K562 (cell line): ENCODE measurements around the gene CNPY4. TPM values are rescaled to one million over a fixed set of nuclear protein-coding genes. Genes with fewer than 3 reads are reported as not detected.

Experiments
- CHD1 ChIP-seq: fragments of 200-600 bp; sonication (generic); IDR thresholded peaks from one replicate; pipeline ENCODE4 v1.6.1; 2012; ENCODE audit warnings: mild to moderate bottlenecking, moderate library complexity, low read length, inconsistent platforms
- GABPB1 ChIP-seq: sonication (generic); formaldehyde crosslinking; IDR thresholded peaks from 2 replicates; pipeline ENCODE4 v1.8.0; 2022; ENCODE audit warnings: mild to moderate bottlenecking, missing genetic modification reagents
- KLF16 ChIP-seq: IDR thresholded peaks from 2 replicates; pipeline ENCODE4 v1.6.1; 2016; ENCODE audit warnings: antibody characterized with exemption
- MAFK ChIP-seq: IDR thresholded peaks from 2 replicates; pipeline ENCODE4 v1.6.1; 2011; ENCODE audit warnings: low read length, improper control_type of control experiment
- MCM5 ChIP-seq: fragments of 450-650 bp; IDR thresholded peaks from 2 replicates; pipeline ENCODE4 v1.6.1; 2016; ENCODE audit warnings: low read depth
- MCM7 ChIP-seq, 2 experiments: fragments of 450-650 bp; IDR thresholded peaks; 2 replicates each; pipeline ENCODE4 v1.6.1; 2016 to 2018
- NONO ChIP-seq, 2 experiments: fragments of 200-400 bp in 1 of 2; fragments of 450-650 bp in 1 of 2; formaldehyde crosslinking in 1 of 2; IDR thresholded peaks; 2 replicates each; pipeline ENCODE4 v1.6.1; 2017; ENCODE audit warnings: low read depth in 2 of 2, mild to moderate bottlenecking in 2 of 2, moderate library complexity in 2 of 2, low read length in 1 of 2
- PRMT5 ChIP-seq: sonication (generic); formaldehyde crosslinking; IDR thresholded peaks from 2 replicates; pipeline ENCODE4 v1.5.0; 2020; ENCODE audit warnings: missing genetic modification reagents
- PTRF ChIP-seq: fragments of 450-650 bp; IDR thresholded peaks from 2 replicates; pipeline ENCODE4 v1.6.1; 2016; ENCODE audit warnings: mild to moderate bottlenecking, missing genetic modification characterization, missing compliant biosample characterization
- PTTG1 ChIP-seq: fragments of 450-650 bp; IDR thresholded peaks from 2 replicates; pipeline ENCODE4 v1.6.1; 2016; ENCODE audit warnings: low read depth, mild to moderate bottlenecking, missing genetic modification characterization, missing compliant biosample characterization
- RB1 ChIP-seq: fragments of 450-650 bp; IDR thresholded peaks from 2 replicates; pipeline ENCODE4 v1.6.1; 2017; ENCODE audit warnings: low read depth, mild to moderate bottlenecking
- SMARCC2 ChIP-seq: fragments of 450-650 bp; IDR thresholded peaks from 2 replicates; pipeline ENCODE4 v1.6.1; 2017; ENCODE audit warnings: antibody characterized with exemption, moderate library complexity, mild to moderate bottlenecking, low read depth
- SP2 ChIP-seq: IDR thresholded peaks from 2 replicates; pipeline ENCODE4 v1.6.1; 2011; ENCODE audit warnings: mild to moderate bottlenecking, low read depth, low read length, moderate library complexity; ENCODE audit not compliant: poor library complexity, severe bottlenecking; ENCODE audit errors: extremely low read depth
- TCF7L2 ChIP-seq: fragments of 150-350 bp; IDR thresholded peaks from 2 replicates; pipeline ENCODE4 v1.6.1; 2016; ENCODE audit warnings: low read depth, mild to moderate bottlenecking, low read length, moderate library complexity
- YY1 ChIP-seq, 3 experiments: IDR thresholded peaks; 2 replicates each; pipeline ENCODE4 v1.6.1; 2011; ENCODE audit warnings: low read length in 2 of 3, mild to moderate bottlenecking in 2 of 3, moderate library complexity in 2 of 3, borderline replicate concordance in 1 of 3, control low read depth in 1 of 3, low read depth in 1 of 3; ENCODE audit not compliant: insufficient read depth in 3 of 3, insufficient replicate concordance in 2 of 3, control insufficient read depth in 1 of 3, insufficient read length in 1 of 3; ENCODE audit errors: extremely low read depth in 1 of 3
- ZFP36 ChIP-seq: fragments of 150-350 bp; IDR thresholded peaks from 2 replicates; pipeline ENCODE4 v1.6.1; 2018; ENCODE audit warnings: low read length, low read depth; ENCODE audit not compliant: partially characterized antibody
- polyA plus RNA-seq, 8 experiments: library from polyadenylated mRNA; depleted of rRNA in 4 of 8; stranded (reverse) in 5 of 8; unstranded in 3 of 8; fragments of >200 nt; fragmentation: Nextera tagmentation in 2 of 8; fragmentation: Illumina TruSeq in 1 of 8; extraction: Ambion mirVana in 2 of 8; extraction: Trizol in 1 of 8; gene quantifications; 2 replicates each; pipeline versions ENCODE4 v1.2.1 to v1.2.3, GENCODE V29; 2011 to 2014; ENCODE audit warnings: inconsistent platforms in 1 of 8, missing spikeins in 1 of 8
- total RNA-seq, 7 experiments: library from RNA; depleted of rRNA in 6 of 7; stranded (reverse); fragments of >200 nt in 6 of 7; fragmentation: Illumina TruSeq in 2 of 7; extraction: Trizol in 2 of 7; gene quantifications; 2 replicates each; pipeline versions ENCODE4 v1.2.1 to v1.2.3, GENCODE V29; 2011 to 2021; ENCODE audit warnings: low replicate concordance in 1 of 7
- TF ChIP-seq, protein P1 (sequence below): fragments of 450-650 bp; IDR thresholded peaks from 2 replicates; pipeline ENCODE4 v1.6.1; 2016; ENCODE audit warnings: missing biosample characterization, missing genetic modification characterization
- TF ChIP-seq, protein P2 (sequence below): fragments of 450-650 bp; IDR thresholded peaks from 2 replicates; pipeline ENCODE4 v1.6.1; 2017; ENCODE audit warnings: antibody characterized with exemption, mild to moderate bottlenecking
- TF ChIP-seq, protein P3 (sequence below): fragments of 250-450 bp; sonication (Bioruptor Pico); IDR thresholded peaks from 2 replicates; pipeline ENCODE4 v1.8.0; 2022; ENCODE audit warnings: inconsistent platforms
- TF ChIP-seq, protein P4 (sequence below): sonication (generic); IDR thresholded peaks from 2 replicates; pipeline ENCODE4 v1.6.1; 2016

CNPY4 gene
- total and polyA plus RNA-seq, 9 of the 15 experiments (the other 6 are each of a cell fraction or from before 2014, with no cell fraction given), result 1.9 to 11.2 (median 7.0) TPM

DNA sequence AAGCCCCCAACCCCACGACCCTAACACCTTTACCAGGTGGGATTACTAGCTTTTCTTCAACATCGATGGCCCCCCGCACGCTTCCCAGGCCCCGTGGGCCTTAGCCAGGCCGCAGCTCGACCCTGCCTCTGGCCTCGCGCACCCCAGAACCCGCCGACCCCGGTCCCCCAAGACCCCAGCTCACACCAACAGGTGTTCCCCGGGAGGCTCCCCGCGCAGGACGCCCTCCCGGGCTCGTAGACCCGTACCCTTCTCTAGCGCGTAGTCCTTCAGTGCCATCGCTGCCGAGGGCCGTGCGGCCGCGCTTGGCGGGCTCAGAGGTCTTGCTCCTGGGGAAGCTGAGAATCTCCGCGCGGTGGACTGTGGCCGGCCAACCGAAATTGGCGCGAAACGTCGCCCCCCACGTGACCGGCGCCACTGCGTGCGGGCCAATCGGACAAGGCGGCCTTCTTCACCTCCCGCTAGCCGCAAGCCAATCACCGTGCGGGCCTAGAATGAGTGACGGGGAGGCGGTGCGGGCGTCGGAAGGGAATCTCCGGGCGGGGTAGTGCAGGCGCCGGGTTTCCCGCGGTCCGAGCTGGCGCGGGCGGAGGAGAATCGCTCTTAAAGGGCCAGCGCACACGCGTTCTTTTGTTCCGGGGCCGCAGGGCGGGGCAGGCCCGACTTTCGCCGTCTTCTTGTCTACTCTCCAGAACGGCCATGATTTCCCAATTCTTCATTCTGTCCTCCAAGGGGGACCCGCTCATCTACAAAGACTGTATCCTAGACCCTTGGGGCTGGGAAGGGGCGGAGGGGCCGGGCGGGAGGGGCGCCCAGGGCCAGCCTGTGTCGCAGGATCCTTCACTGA lies 18.2 kb upstream of the CNPY4 start, which contains the start of the genes AP4M1 and MCM7 (continued):
- TF ChIP-seq KLF16 (no peak), ZFP36 (no peak), CHD1 (peak; percentile 49), TCF7L2 (no peak), NONO (IDR thresholded peaks at IDR 0.05; ENCODE audit: low read depth in 2 of 2, low read length in 1 of 2) (no peak), RB1 (peak; percentile 100), SP2 (peak; percentile 64), MAFK (no peak), MCM7 (IDR thresholded peaks at IDR 0.05) (no peak), MCM5 (no peak), PRMT5 (CRISPR knock-in tag) (no peak), YY1 (IDR thresholded peaks at IDR 0.05; ENCODE audit: borderline replicate concordance in 1 of 3, control insufficient read depth in 1 of 3, extremely low read depth in 1 of 3, insufficient read depth in 3 of 3, insufficient read length in 1 of 3, insufficient replicate concordance in 2 of 3, low read depth in 1 of 3, low read length in 2 of 3) (peak in 2 of 3 experiments; percentile 32 to 72), PTRF (tag) (no peak), GABPB1 (peak; percentile 58; the same call in 1 of the 2 replicates), PTTG1 (no peak), SMARCC2 (no peak)
- TF ChIP-seq, protein P1, sequence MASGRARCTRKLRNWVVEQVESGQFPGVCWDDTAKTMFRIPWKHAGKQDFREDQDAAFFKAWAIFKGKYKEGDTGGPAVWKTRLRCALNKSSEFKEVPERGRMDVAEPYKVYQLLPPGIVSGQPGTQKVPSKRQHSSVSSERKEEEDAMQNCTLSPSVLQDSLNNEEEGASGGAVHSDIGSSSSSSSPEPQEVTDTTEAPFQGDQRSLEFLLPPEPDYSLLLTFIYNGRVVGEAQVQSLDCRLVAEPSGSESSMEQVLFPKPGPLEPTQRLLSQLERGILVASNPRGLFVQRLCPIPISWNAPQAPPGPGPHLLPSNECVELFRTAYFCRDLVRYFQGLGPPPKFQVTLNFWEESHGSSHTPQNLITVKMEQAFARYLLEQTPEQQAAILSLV (tag), result no peak
- TF ChIP-seq, protein P2, sequence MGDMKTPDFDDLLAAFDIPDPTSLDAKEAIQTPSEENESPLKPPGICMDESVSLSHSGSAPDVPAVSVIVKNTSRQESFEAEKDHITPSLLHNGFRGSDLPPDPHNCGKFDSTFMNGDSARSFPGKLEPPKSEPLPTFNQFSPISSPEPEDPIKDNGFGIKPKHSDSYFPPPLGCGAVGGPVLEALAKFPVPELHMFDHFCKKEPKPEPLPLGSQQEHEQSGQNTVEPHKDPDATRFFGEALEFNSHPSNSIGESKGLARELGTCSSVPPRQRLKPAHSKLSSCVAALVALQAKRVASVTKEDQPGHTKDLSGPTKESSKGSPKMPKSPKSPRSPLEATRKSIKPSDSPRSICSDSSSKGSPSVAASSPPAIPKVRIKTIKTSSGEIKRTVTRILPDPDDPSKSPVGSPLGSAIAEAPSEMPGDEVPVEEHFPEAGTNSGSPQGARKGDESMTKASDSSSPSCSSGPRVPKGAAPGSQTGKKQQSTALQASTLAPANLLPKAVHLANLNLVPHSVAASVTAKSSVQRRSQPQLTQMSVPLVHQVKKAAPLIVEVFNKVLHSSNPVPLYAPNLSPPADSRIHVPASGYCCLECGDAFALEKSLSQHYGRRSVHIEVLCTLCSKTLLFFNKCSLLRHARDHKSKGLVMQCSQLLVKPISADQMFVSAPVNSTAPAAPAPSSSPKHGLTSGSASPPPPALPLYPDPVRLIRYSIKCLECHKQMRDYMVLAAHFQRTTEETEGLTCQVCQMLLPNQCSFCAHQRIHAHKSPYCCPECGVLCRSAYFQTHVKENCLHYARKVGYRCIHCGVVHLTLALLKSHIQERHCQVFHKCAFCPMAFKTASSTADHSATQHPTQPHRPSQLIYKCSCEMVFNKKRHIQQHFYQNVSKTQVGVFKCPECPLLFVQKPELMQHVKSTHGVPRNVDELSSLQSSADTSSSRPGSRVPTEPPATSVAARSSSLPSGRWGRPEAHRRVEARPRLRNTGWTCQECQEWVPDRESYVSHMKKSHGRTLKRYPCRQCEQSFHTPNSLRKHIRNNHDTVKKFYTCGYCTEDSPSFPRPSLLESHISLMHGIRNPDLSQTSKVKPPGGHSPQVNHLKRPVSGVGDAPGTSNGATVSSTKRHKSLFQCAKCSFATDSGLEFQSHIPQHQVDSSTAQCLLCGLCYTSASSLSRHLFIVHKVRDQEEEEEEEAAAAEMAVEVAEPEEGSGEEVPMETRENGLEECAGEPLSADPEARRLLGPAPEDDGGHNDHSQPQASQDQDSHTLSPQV, result peak; percentile 3; the same call in 1 of the 2 replicates
- TF ChIP-seq, protein P3, sequence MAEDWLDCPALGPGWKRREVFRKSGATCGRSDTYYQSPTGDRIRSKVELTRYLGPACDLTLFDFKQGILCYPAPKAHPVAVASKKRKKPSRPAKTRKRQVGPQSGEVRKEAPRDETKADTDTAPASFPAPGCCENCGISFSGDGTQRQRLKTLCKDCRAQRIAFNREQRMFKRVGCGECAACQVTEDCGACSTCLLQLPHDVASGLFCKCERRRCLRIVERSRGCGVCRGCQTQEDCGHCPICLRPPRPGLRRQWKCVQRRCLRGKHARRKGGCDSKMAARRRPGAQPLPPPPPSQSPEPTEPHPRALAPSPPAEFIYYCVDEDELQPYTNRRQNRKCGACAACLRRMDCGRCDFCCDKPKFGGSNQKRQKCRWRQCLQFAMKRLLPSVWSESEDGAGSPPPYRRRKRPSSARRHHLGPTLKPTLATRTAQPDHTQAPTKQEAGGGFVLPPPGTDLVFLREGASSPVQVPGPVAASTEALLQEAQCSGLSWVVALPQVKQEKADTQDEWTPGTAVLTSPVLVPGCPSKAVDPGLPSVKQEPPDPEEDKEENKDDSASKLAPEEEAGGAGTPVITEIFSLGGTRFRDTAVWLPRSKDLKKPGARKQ, result no peak
- TF ChIP-seq, protein P4, sequence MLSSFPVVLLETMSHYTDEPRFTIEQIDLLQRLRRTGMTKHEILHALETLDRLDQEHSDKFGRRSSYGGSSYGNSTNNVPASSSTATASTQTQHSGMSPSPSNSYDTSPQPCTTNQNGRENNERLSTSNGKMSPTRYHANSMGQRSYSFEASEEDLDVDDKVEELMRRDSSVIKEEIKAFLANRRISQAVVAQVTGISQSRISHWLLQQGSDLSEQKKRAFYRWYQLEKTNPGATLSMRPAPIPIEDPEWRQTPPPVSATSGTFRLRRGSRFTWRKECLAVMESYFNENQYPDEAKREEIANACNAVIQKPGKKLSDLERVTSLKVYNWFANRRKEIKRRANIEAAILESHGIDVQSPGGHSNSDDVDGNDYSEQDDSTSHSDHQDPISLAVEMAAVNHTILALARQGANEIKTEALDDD, result no peak
